Fibroblast of lung (primary cell): Measurements from ENCODE around the gene IMMP2L.

Source experiments
- EZH2 ChIP-seq: IDR thresholded peaks from 2 replicates; pipeline ENCODE4 v1.5.1; 2012; ENCODE audit warnings: low read length, control low read depth, mild to moderate bottlenecking; ENCODE audit errors: missing control alignments
- TF ChIP-seq, protein P1 (sequence below), 2 donors: IDR thresholded peaks in 1 of 2; conservative IDR thresholded peaks in 1 of 2; 1 replicate in 1 of 2; 2 replicates in 1 of 2; pipeline ENCODE4 v1.5.1; 2011 to 2012; ENCODE audit warnings: low read length in 2 of 2, control low read depth in 1 of 2, inconsistent platforms in 1 of 2, low read depth in 1 of 2, mild to moderate bottlenecking in 1 of 2

DNA sequence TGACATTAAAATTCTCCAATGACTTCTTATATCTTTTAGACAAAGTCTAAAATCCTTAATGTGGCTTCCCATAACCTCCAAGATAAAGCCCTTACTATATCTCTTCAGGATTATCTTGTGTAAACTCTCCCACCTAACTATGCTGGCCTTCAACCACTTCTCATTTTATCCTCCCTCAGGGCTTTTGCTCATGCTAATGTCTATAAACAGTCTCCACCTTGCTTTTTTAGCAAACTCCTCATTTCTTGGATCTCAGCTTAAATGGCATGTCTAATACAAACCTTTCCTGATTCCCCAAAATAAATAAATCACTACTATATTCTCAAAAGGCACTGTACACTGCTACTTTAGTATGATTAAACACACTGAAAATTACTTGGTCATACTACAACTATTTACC is 290.2 kb downstream of the IMMP2L start:
- TF ChIP-seq EZH2, result no peak
- TF ChIP-seq, protein P1, sequence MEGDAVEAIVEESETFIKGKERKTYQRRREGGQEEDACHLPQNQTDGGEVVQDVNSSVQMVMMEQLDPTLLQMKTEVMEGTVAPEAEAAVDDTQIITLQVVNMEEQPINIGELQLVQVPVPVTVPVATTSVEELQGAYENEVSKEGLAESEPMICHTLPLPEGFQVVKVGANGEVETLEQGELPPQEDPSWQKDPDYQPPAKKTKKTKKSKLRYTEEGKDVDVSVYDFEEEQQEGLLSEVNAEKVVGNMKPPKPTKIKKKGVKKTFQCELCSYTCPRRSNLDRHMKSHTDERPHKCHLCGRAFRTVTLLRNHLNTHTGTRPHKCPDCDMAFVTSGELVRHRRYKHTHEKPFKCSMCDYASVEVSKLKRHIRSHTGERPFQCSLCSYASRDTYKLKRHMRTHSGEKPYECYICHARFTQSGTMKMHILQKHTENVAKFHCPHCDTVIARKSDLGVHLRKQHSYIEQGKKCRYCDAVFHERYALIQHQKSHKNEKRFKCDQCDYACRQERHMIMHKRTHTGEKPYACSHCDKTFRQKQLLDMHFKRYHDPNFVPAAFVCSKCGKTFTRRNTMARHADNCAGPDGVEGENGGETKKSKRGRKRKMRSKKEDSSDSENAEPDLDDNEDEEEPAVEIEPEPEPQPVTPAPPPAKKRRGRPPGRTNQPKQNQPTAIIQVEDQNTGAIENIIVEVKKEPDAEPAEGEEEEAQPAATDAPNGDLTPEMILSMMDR (conservative IDR thresholded peaks at IDR 0.05 in 1 of 2, IDR thresholded peaks at IDR 0.05 in 1 of 2; ENCODE audit: low read depth in 1 of 2, low read length in 2 of 2), result no peak
